Mesenchymal stem cell (in vitro differentiated cells and primary cell): ENCODE results near the gene DYRK2.

Experiments used
- DNase-seq: peaks from one replicate; pipeline ENCODE4 v3.0.0-alpha.2; 2013
- H2AFZ ChIP-seq: one replicate; pipeline ENCODE4 v1.6.1; 2013; ENCODE audit warnings: low read depth, mild to moderate bottlenecking, control low read depth, inconsistent platforms, low read length, moderate library complexity
- H2AK5ac ChIP-seq: 2 replicates; pipeline ENCODE4 v1.6.1; 2013; ENCODE audit warnings: low read length, moderate library complexity, mild to moderate bottlenecking, inconsistent platforms; ENCODE audit not compliant: severe bottlenecking
- H2BK120ac ChIP-seq: one replicate; pipeline ENCODE4 v1.6.1; 2013; ENCODE audit warnings: low read depth, mild to moderate bottlenecking, inconsistent platforms, low read length, moderate library complexity
- H2BK12ac ChIP-seq, 2 experiments: one replicate each; pipeline ENCODE4 v1.6.1; 2013; ENCODE audit warnings: inconsistent platforms in 2 of 2, low read length in 2 of 2, mild to moderate bottlenecking in 2 of 2, moderate library complexity in 2 of 2, control low read depth in 1 of 2
- H2BK15ac ChIP-seq: one replicate; pipeline ENCODE4 v1.6.1; 2013; ENCODE audit warnings: mild to moderate bottlenecking, low read depth, inconsistent platforms; ENCODE audit not compliant: poor library complexity, severe bottlenecking
- H2BK5ac ChIP-seq: 2 replicates; pipeline ENCODE4 v1.6.1; 2013; ENCODE audit warnings: low read depth, mild to moderate bottlenecking, low read length, control low read depth, inconsistent platforms; ENCODE audit not compliant: poor library complexity, severe bottlenecking
- H3K14ac ChIP-seq, 2 experiments: one replicate each; pipeline ENCODE4 v1.6.1; 2013; ENCODE audit warnings: inconsistent platforms in 2 of 2, low read length in 2 of 2, control low read depth in 1 of 2, mild to moderate bottlenecking in 1 of 2, moderate library complexity in 1 of 2
- H3K18ac ChIP-seq, 2 experiments: one replicate each; pipeline ENCODE4 v1.6.1; 2013; ENCODE audit warnings: inconsistent platforms in 2 of 2, low read length in 2 of 2, control low read depth in 1 of 2, low read depth in 1 of 2, mild to moderate bottlenecking in 1 of 2
- H3K23ac ChIP-seq, 2 experiments: one replicate each; pipeline ENCODE4 v1.6.1; 2013; ENCODE audit warnings: inconsistent platforms in 2 of 2, low read length in 2 of 2, mild to moderate bottlenecking in 2 of 2, moderate library complexity in 2 of 2, control low read depth in 1 of 2
- H3K27ac ChIP-seq: 2 replicates; pipeline ENCODE4 v1.5.1; 2013; ENCODE audit warnings: mild to moderate bottlenecking, moderate library complexity, low read length, control low read depth, inconsistent platforms; ENCODE audit not compliant: poor library complexity, severe bottlenecking
- H3K27me3 ChIP-seq, 2 experiments: 2 replicates each; pipeline versions ENCODE4 v1.6.1 to v1.7.0; 2013; ENCODE audit warnings: low read length in 2 of 2, mild to moderate bottlenecking in 2 of 2, moderate library complexity in 2 of 2, control low read depth in 1 of 2, inconsistent platforms in 1 of 2; ENCODE audit not compliant: control insufficient read depth in 1 of 2, insufficient read depth in 1 of 2
- H3K36me3 ChIP-seq, 2 experiments: 2 replicates each; pipeline versions ENCODE4 v1.6.1 to v1.7.0; 2013; ENCODE audit warnings: low read length in 2 of 2, control low read depth in 1 of 2, inconsistent platforms in 1 of 2, low read depth in 1 of 2, mild to moderate bottlenecking in 1 of 2; ENCODE audit not compliant: insufficient read depth in 2 of 2, control insufficient read depth in 1 of 2
- H3K4ac ChIP-seq, 2 experiments: one replicate each; pipeline ENCODE4 v1.6.1; 2013; ENCODE audit warnings: inconsistent platforms in 2 of 2, low read length in 2 of 2, mild to moderate bottlenecking in 2 of 2, moderate library complexity in 2 of 2, control low read depth in 1 of 2, low read depth in 1 of 2
- H3K4me1 ChIP-seq: 2 replicates; pipeline ENCODE4 v1.6.1; 2013; ENCODE audit warnings: low read depth, low read length, control low read depth; ENCODE audit not compliant: control insufficient read depth, insufficient read depth
- H3K4me2 ChIP-seq: 2 replicates; pipeline ENCODE4 v1.6.1; 2013; ENCODE audit warnings: low read length, mild to moderate bottlenecking, inconsistent platforms; ENCODE audit not compliant: poor library complexity, severe bottlenecking
- H3K4me3 ChIP-seq, 2 experiments: 2 replicates each; pipeline versions ENCODE4 v1.5.1 to v1.7.0; 2013; ENCODE audit warnings: low read length in 2 of 2, mild to moderate bottlenecking in 2 of 2, control low read depth in 1 of 2, low read depth in 1 of 2; ENCODE audit not compliant: insufficient read depth in 1 of 2
- H3K79me1 ChIP-seq: replicated peaks from 2 replicates; pipeline ENCODE4 v1.6.1; 2013; ENCODE audit warnings: mild to moderate bottlenecking, control low read depth, low read length, inconsistent platforms; ENCODE audit not compliant: poor library complexity, severe bottlenecking
- H3K9ac ChIP-seq: 2 replicates; pipeline ENCODE4 v1.7.0; 2013; ENCODE audit warnings: mild to moderate bottlenecking, low read length, moderate library complexity
- H3K9me3 ChIP-seq: 2 replicates; pipeline ENCODE4 v1.7.0; 2013; ENCODE audit warnings: mild to moderate bottlenecking, low read length; ENCODE audit not compliant: control insufficient read depth
- H4K8ac ChIP-seq: one replicate; pipeline ENCODE4 v1.6.1; 2013; ENCODE audit warnings: inconsistent platforms, mild to moderate bottlenecking, low read length, moderate library complexity
- H4K91ac ChIP-seq: one replicate; pipeline ENCODE4 v1.6.1; 2013; ENCODE audit warnings: mild to moderate bottlenecking, low read length, inconsistent platforms
- WGBS: methylation state at CpG from one replicate; pipeline ENCODE4 v1.1.7; 2013; ENCODE audit warnings: mixed read lengths; 5-methylcytosine and 5-hydroxymethylcytosine counted together

DYRK2 gene

DNA sequence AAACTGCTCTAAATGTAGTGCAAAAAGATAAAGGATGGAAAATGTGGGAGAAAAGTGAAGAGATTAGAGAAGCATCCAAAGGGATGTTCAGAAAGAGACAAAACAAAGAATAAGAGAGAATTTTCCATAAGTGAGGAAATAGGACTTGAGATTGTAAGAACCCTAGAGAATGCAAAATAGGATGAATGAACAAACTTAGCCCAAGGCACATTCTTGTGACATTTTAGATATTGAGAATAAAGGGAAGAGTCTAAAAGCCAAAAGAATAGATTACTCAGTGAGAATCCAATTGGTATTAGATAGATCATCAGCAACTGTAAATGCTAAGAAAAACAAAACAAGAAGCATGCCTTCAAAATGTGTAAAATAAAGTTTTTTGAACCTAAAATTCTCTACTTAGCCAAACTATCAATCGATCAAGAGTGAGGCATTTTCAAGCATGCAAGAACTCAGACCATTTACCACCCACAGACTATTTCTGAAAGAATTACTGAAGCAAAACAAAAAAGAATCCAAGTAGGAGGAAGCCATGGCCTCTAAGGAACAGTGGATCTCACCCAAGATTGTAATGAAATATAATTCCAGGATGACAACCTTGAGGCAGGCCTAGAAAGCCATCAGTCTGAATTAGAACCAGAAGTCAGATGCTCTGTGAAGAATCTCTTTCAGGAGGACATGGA lies 33.5 kb downstream of the DYRK2 start:
- Histone ChIP-seq H4K8ac (no peak overlapping the region), H3K4me3 (no peak overlapping the region), H2BK120ac (no peak overlapping the region), H3K9ac (peak overlapping the region; percentile 67), H3K27me3 (no peaks in the 10 kb centered on the region), H2BK12ac (peak overlapping the region in 1 of 2 experiments; percentile 18), H3K79me1 (peaks cover 2% of the 10 kb centered on the region), H2BK5ac (no peak overlapping the region), H3K36me3 (no peaks in the 10 kb centered on the region), H2BK15ac (no peak overlapping the region), H3K23ac (no peak overlapping the region), H4K91ac (no peak overlapping the region), H2AK5ac (no peak overlapping the region), H3K14ac (no peak overlapping the region), H3K9me3 (no peaks in the 10 kb centered on the region), H3K18ac (no peak overlapping the region), H3K4me2 (no peak overlapping the region), H3K4me1 (peaks cover 4% of the 10 kb centered on the region), H2AFZ (no peak overlapping the region), H3K4ac (peak overlapping the region in 1 of 2 experiments; percentile 26), H3K27ac (no peak overlapping the region)
- 77% methylated on average over 1 of the region's 1 CpG for WGBS
- DNase-seq = no peak

GRCh38 chr12:67689385-67689784 lies 40.8 kb downstream of the DYRK2 start:
- Histone ChIP-seq H2AFZ (no peak overlapping the region), H3K18ac (peak overlapping the region in 1 of 2 experiments; percentile 61), H4K8ac (peak overlapping the region; percentile 29), H3K14ac (no peak overlapping the region), H3K4ac (no peak overlapping the region), H2BK5ac (no peak overlapping the region), H3K36me3 (no peaks in the 10 kb centered on the region), H2AK5ac (no peak overlapping the region), H3K4me3 (no peak overlapping the region), H3K9ac (no peak overlapping the region), H4K91ac (no peak overlapping the region), H3K9me3 (no peaks in the 10 kb centered on the region), H3K4me2 (no peak overlapping the region), H3K79me1 (no peaks in the 10 kb centered on the region), H2BK120ac (no peak overlapping the region), H3K23ac (no peak overlapping the region), H3K27me3 (no peaks in the 10 kb centered on the region), H2BK15ac (no peak overlapping the region), H3K4me1 (peaks cover 1% of the 10 kb centered on the region), H3K27ac (no peak overlapping the region), H2BK12ac (no peak overlapping the region)
- DNase-seq = no peak
- WGBS = no CpG with 5 or more reads among the region's 1 CpG

DNA sequence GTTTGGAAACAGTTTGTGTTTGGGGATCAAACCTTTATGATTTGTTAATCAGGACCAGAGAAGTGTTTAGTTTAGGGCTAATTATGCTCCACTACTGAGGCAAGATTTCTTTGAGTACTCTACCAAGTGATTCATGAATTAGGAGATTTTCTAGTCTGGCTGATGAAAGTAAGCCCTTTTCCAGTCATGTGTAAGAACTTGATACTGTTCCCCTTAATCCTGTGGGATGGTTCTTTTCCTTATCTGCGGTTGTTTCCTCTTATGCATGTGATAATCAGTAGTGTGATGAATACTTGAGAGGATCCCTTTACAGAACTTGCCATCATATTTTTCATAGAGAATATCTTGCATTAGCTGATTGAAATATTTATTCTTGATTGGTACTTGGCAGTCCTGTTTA lies 42.1 kb downstream of the DYRK2 start:
- Histone ChIP-seq H3K27ac (no peak overlapping the region), H3K27me3 (no peaks in the 10 kb centered on the region), H3K36me3 (no peaks in the 10 kb centered on the region), H2AK5ac (no peak overlapping the region), H3K14ac (no peak overlapping the region), H4K91ac (no peak overlapping the region), H3K4me3 (no peak overlapping the region), H2BK5ac (no peak overlapping the region), H3K4ac (no peak overlapping the region), H3K9me3 (no peaks in the 10 kb centered on the region), H2AFZ (no peak overlapping the region), H2BK12ac (no peak overlapping the region), H2BK15ac (no peak overlapping the region), H3K79me1 (no peaks in the 10 kb centered on the region), H3K23ac (no peak overlapping the region), H3K4me1 (peaks cover 1% of the 10 kb centered on the region), H2BK120ac (no peak overlapping the region), H3K4me2 (no peak overlapping the region), H3K9ac (no peak overlapping the region), H4K8ac (no peak overlapping the region), H3K18ac (no peak overlapping the region)
- DNase-seq = no peak
- no CpG with 5 or more reads among the region's 1 CpG for WGBS

DNA sequence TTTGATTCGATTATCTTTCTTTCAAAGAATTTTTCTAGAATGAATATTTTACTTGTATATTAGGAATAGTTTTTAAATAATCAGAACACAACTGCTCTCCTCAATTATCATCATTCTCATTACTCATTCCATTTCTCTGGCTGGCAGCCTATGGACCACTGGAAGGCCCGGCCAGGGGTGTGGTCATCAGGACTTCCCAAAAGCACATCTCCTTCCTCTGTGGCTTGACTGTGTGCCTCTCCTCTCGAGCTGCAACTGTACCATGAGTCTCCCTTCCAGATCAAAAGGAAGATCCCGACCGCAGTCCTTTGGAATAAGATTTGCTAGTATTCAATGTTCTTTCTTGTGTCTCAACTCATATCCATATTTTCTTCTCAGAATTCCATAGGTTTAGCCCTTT lies 42.7 kb downstream of the DYRK2 start:
- Histone ChIP-seq H3K79me1 (no peaks in the 10 kb centered on the region), H3K36me3 (no peaks in the 10 kb centered on the region), H3K4me1 (peaks cover 1% of the 10 kb centered on the region), H3K23ac (no peak overlapping the region), H2BK12ac (no peak overlapping the region), H3K4ac (no peak overlapping the region), H4K8ac (no peak overlapping the region), H3K27ac (no peak overlapping the region), H2BK15ac (no peak overlapping the region), H3K9ac (no peak overlapping the region), H3K14ac (no peak overlapping the region), H4K91ac (no peak overlapping the region), H2AFZ (no peak overlapping the region), H2BK5ac (no peak overlapping the region), H2BK120ac (no peak overlapping the region), H2AK5ac (no peak overlapping the region), H3K27me3 (no peaks in the 10 kb centered on the region), H3K4me3 (no peak overlapping the region), H3K18ac (no peak overlapping the region), H3K4me2 (no peak overlapping the region), H3K9me3 (no peaks in the 10 kb centered on the region)
- no peak for DNase-seq
- WGBS = 96% methylated on average over 4 of the region's 5 CpGs
